C4-2B (cell line): ENCODE measurements around the gene ZBTB20.
A peak's percentile ranks its signal among the peaks of the same experiment; 100 is the strongest.

Experiments used
- H3K27ac ChIP-seq: fragments of 450-650 bp; 2 replicates; pipeline ENCODE4 v1.5.1; 2017
- CTCF ChIP-seq: fragments of 450-650 bp; conservative IDR thresholded peaks from 2 replicates; pipeline ENCODE4 v1.5.1; 2017; ENCODE audit warnings: mild to moderate bottlenecking
- ZFX ChIP-seq: fragments of 450-650 bp; IDR thresholded peaks from 2 replicates; pipeline ENCODE4 v1.6.1; 2017

Gene ZBTB20

GRCh38 chr3:114350690-114351089 lies 796.4 kb downstream of the ZBTB20 start:
- H3K27ac ChIP-seq: no peak overlapping the region
- TF ChIP-seq ZFX: no peak
- TF ChIP-seq CTCF: no peak

- no peak overlapping the region for H3K27ac ChIP-seq
- no peak for TF ChIP-seq ZFX
- no peak for TF ChIP-seq CTCF
Measured at GRCh38 chr3:114350271-114350670, 796.8 kb downstream of the ZBTB20 start.

- H3K27ac ChIP-seq: no peak overlapping the region
Measured at GRCh38 chr3:114344492-114344891, 802.6 kb downstream of the ZBTB20 start.

GRCh38 chr3:114338651-114339357 lies 808.3 kb downstream of the ZBTB20 start:
- TF ChIP-seq CTCF: no peak
- TF ChIP-seq ZFX: no peak
- no peak overlapping the region for H3K27ac ChIP-seq

More at GRCh38 chr3:114344492-114344891, 802.6 kb downstream of the ZBTB20 start:
- TF ChIP-seq CTCF (no peak), ZFX (no peak)

- no peak overlapping the region for H3K27ac ChIP-seq
- no peak for TF ChIP-seq ZFX
Measured at GRCh38 chr3:114336857-114337256, 810.2 kb downstream of the ZBTB20 start.

- TF ChIP-seq ZFX: no peak
- peak; percentile 73 for TF ChIP-seq CTCF
- no peak overlapping the region for H3K27ac ChIP-seq
Measured at GRCh38 chr3:114336122-114336697, 810.9 kb downstream of the ZBTB20 start.

GRCh38 chr3:114333923-114334240 lies 813.2 kb downstream of the ZBTB20 start:
- no peak for TF ChIP-seq ZFX
- no peak for TF ChIP-seq CTCF
- no peak overlapping the region for H3K27ac ChIP-seq
